IMR-90 (cell line): Measurements from ENCODE around the gene LRRC73.

ENCODE experiments used
- CEBPB ChIP-seq: IDR thresholded peaks from 2 replicates; pipeline ENCODE4 v1.6.1; 2012; ENCODE audit warnings: low read depth, low read length, improper control_type of control experiment
- MAFK ChIP-seq: IDR thresholded peaks from 2 replicates; pipeline ENCODE4 v1.6.1; 2012; ENCODE audit warnings: low read depth, low read length, improper control_type of control experiment
- MAZ ChIP-seq: IDR thresholded peaks from 2 replicates; pipeline ENCODE4 v1.6.1; 2012; ENCODE audit warnings: low read depth, mild to moderate bottlenecking, low read length, improper control_type of control experiment, moderate library complexity, borderline replicate concordance
- POLR2A ChIP-seq: IDR thresholded peaks from 2 replicates; pipeline ENCODE4 v1.6.1; 2012; ENCODE audit warnings: mild to moderate bottlenecking, low read depth, low read length
- RAD21 ChIP-seq: IDR thresholded peaks from 2 replicates; pipeline ENCODE4 v1.6.1; 2012; ENCODE audit warnings: low read length, improper control_type of control experiment
- RCOR1 ChIP-seq: IDR thresholded peaks from 2 replicates; pipeline ENCODE4 v1.6.1; 2012; ENCODE audit warnings: mild to moderate bottlenecking, low read length, improper control_type of control experiment; ENCODE audit not compliant: insufficient replicate concordance
- SMC3 ChIP-seq: fragments of 150-350 bp; IDR thresholded peaks from 2 replicates; pipeline ENCODE4 v1.6.1; 2016; ENCODE audit warnings: low read depth, mild to moderate bottlenecking, antibody characterized with exemption, low read length, moderate library complexity
- TF ChIP-seq, protein P1 (sequence below): conservative IDR thresholded peaks from 2 replicates; pipeline ENCODE4 v1.5.1; 2012; ENCODE audit warnings: mild to moderate bottlenecking, low read depth, low read length, improper control_type of control experiment
- TF ChIP-seq, protein P2 (sequence below): fragments of 150-350 bp; IDR thresholded peaks from 2 replicates; pipeline ENCODE4 v1.6.1; 2017; ENCODE audit warnings: mild to moderate bottlenecking, antibody characterized with exemption, low read length, low read depth

DNA sequence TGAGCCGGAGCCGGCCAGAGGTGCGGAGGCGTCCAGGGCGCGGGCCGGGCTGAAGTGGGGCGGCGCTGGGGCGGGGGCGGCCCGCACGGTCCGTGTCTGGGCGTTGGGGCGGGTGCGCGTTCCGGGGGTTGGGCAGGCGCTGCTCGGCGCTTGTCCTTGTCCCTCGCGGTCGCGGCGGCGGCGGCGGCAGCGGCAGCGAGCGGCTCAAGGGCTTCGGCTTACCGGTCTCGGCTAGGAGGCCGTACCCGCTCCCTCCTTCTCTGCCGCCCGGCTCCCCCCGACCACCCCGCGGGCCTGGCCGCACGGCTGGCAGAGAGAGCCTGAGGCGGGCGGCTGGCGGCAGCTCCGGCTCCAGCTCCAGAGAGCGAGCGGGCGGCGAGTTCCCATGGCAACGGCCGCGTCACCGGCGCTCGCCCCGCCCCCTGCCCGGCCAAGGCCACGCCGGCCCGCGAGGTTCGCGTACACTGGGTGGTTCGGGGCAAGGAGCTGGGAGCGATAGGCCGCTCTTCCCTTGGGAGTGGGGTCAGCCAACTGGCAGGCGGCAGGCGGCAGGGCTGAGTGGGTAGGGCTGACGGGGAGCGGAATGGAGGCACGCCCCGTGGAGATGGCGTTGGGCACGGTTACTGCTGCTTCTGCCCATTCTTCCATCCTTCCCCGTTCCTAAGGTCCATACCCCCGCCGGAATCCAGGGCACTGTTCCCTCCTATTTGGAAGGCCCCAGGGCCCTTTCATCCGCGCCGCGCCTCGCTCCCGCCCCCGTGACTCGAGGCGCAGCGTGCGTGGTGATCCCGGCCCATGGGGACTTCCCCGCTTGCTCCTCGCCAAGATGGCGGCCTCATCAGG, at the start of gene LRRC73:
- TF ChIP-seq MAFK = no peak
- TF ChIP-seq, protein P1, sequence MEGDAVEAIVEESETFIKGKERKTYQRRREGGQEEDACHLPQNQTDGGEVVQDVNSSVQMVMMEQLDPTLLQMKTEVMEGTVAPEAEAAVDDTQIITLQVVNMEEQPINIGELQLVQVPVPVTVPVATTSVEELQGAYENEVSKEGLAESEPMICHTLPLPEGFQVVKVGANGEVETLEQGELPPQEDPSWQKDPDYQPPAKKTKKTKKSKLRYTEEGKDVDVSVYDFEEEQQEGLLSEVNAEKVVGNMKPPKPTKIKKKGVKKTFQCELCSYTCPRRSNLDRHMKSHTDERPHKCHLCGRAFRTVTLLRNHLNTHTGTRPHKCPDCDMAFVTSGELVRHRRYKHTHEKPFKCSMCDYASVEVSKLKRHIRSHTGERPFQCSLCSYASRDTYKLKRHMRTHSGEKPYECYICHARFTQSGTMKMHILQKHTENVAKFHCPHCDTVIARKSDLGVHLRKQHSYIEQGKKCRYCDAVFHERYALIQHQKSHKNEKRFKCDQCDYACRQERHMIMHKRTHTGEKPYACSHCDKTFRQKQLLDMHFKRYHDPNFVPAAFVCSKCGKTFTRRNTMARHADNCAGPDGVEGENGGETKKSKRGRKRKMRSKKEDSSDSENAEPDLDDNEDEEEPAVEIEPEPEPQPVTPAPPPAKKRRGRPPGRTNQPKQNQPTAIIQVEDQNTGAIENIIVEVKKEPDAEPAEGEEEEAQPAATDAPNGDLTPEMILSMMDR = no peak
- TF ChIP-seq, protein P2, sequence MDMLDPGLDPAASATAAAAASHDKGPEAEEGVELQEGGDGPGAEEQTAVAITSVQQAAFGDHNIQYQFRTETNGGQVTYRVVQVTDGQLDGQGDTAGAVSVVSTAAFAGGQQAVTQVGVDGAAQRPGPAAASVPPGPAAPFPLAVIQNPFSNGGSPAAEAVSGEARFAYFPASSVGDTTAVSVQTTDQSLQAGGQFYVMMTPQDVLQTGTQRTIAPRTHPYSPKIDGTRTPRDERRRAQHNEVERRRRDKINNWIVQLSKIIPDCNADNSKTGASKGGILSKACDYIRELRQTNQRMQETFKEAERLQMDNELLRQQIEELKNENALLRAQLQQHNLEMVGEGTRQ = no peak
- TF ChIP-seq CEBPB = no peak
- no peak for TF ChIP-seq POLR2A
- no peak for TF ChIP-seq RCOR1
- TF ChIP-seq SMC3 = no peak
- no peak for TF ChIP-seq RAD21
- TF ChIP-seq MAZ = peak; percentile 48; the same call in 1 of the 2 replicates
